HG03432 (cell line): ENCODE results near the gene SLC1A1.

ENCODE experiments used
- ATAC-seq: cut with Tn5 transposase; IDR thresholded peaks from one replicate; pipeline ENCODE4 v1.9.1; 2021; ENCODE audit warnings: mild to moderate bottlenecking, moderate library complexity; ENCODE audit not compliant: unreplicated experiment

Gene SLC1A1

GRCh38 chr9:4614627-4615026 is 124.4 kb downstream of the SLC1A1 start:
- ATAC-seq, result no peak

GRCh38 chr9:4615251-4615650 is 125.0 kb downstream of the SLC1A1 start:
- no peak for ATAC-seq

DNA sequence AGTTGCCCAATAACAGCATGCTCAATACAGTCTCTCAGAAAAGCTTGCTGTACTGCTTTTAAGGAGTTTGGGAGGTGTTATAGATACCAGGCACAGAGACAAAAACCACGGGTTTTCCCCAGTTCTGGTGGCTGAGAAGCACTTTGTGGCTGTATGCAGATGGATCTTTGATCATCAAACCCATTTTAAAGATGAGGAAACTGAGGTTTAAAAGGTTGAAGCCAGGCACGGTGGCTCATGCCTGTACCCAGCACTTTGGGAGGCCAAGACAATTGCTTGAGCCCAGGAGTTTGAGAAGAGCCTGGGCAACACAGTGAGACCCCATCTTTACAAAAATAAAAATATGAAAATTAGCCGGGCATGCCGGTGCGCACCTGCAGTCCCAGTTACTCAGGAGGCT is 125.5 kb downstream of the SLC1A1 start:
- ATAC-seq, result no peak

DNA sequence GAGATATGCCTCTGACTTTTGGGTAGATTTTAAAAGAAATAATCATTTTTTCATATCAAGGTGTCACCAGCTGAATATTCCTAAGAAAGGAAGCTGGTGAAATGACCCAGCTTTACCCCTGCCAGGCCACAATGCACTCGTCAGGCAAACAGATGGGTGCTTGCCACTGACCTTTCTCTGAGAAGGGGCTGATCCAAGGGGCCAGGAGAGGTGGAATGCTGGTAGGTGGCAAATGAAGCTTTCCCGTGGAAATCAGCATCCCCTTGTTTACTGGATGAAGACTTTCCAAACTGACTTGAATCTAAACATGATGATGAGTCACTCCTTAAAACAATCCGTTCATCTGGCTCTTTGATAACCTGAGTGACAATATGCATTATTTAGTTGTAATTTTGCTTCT is 127.5 kb downstream of the SLC1A1 start:
- ATAC-seq, result no peak

GRCh38 chr9:4618700-4619099 is 128.4 kb downstream of the SLC1A1 start:
- no peak for ATAC-seq

- no peak for ATAC-seq
Measured at GRCh38 chr9:4620057-4620765, 129.9 kb downstream of the SLC1A1 start.

DNA sequence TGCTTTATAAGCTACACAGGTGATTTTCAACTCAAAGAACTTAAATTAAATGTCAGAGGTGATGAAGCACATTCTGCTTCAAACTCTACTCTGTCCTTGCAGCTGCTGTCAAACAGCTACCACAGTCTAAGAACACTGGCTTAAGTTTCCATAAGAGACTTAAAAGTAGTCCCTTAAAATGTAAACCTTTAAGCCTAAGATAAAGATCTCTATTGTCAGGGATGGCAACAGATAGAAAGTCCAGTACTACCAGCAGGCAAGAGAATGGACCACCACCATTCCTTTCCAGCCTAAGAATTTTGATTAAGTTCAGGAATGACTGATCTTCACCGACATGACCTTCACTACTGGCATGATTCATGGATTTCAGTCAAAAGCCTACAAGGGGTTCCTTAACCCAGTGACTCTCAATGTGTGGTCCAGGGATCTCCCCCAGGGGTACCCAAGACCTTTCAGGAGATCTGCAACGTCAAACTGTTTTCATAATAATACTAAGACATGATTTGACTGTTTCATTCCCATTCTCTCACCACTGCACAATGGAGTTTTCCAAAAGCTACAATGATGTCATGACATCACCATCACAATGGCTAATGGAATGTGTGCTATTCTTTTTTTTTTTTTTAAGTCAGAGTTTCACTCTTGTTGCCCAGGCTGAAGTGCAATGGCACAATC is 130.8 kb downstream of the SLC1A1 start:
- ATAC-seq, result no peak

DNA sequence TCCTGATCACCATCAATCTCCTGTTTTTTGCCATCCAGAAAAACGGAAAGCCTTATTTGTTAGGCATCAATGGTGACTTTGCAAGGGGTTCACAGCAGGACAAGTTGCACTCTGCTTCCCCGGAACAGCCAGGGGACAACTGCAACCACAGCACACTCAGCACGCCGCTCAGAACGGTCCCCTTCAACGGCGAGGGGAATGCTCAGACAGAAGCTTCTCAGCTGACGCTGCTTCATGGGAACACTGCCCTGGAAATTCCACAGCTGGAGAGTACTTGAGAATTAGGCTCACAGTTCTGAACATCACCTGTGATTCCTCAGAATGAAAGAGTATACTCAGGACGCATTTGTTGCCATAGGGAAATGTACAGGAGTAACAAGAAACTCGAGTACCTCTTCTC is 131.7 kb downstream of the SLC1A1 start:
- ATAC-seq, result no peak

GRCh38 chr9:4630836-4631235 is 140.6 kb downstream of the SLC1A1 start:
- no peak for ATAC-seq
